Heart left ventricle (tissue), 13 donors: Measurements from ENCODE around the gene PTH2.

Source experiments
- CTCF ChIP-seq, 12 donors: fragments of 200-600 bp; sonication (generic) in 4 of 12; IDR thresholded peaks; one replicate each; pipeline versions ENCODE4 v1.5.0 to v1.8.0; 2018 to 2022; ENCODE audit warnings: antibody characterized with exemption in 12 of 12, mild to moderate bottlenecking in 5 of 12
- POLR2A ChIP-seq, 2 donors: fragments of 450-650 bp; IDR thresholded peaks; one replicate each; pipeline ENCODE4 v1.6.1; 2017; ENCODE audit warnings: antibody characterized with exemption in 2 of 2, mild to moderate bottlenecking in 2 of 2, moderate library complexity in 2 of 2
- donor health status: ischemic (EF 13 %, LVEDD 7.1; RV severe dilation, severe dysfunction).
- donor health status: DM: no; HTN: yes; CAD: no.
- donor health status: DM: no; HTN: no; CAD: no.
- donor health status: ischemic (EF 25% LVEDD 6.9; RV normal size, moderate dysfunction).
- donor health status: ischemic (EF 25% LVEDD 5.7; RV mildly dilated, moderate dysfunction).
- donor health status: ischemic (EF 35%, LVEDD 5.7; RV mildly dilated, moderate dysfunction).
- donor health status: nonischemic (EF 11% LVEDD 7.7; RV severe dilation, severe dysfunction).
- donor health status: DM: yes; HTN: yes; CAD: no.
- donor health status: PGD.
- donor health status: ischemic (EF 29% LVEDD 5.4; RV normal size, mild dysfunction).
- donor health status: nonischemic (EF 23%, LVEDD 6.1; RV moderate dilation, normal function).

GRCh38 chr19:49469828-49470614, 46.8 kb upstream of the PTH2 start:
- no peak for TF ChIP-seq POLR2A (IDR thresholded peaks at IDR 0.05)
- peak in 2 of 12 donors; percentile 4 to 17 for TF ChIP-seq CTCF (IDR thresholded peaks at IDR 0.05)
